DOHH2 (cell line): ENCODE data around the gene GAPT.

ENCODE experiments used
- H3F3A ChIP-seq: fragments of 200-600 bp; sonication (generic), shearing (Covaris generic); 2 replicates; pipeline ENCODE4 v1.6.0; 2016; ENCODE audit warnings: antibody characterized with exemption, mild to moderate bottlenecking; ENCODE audit not compliant: control insufficient read depth, insufficient read depth
- H3K27ac ChIP-seq: fragments of 200-600 bp; sonication (generic); 2 replicates; pipeline ENCODE4 v1.5.1; 2014; ENCODE audit warnings: low read depth, mild to moderate bottlenecking, low read length, moderate library complexity
- H3K27me3 ChIP-seq: fragments of 200-600 bp; sonication (generic); 2 replicates; pipeline ENCODE4 v1.6.1; 2014; ENCODE audit warnings: mild to moderate bottlenecking, low read length, mixed read lengths; ENCODE audit not compliant: control insufficient read depth
- H3K36me3 ChIP-seq: fragments of 200-600 bp; sonication (generic); 2 replicates; pipeline ENCODE4 v1.6.1; 2014; ENCODE audit warnings: mild to moderate bottlenecking, low read length, moderate library complexity, mixed read lengths; ENCODE audit not compliant: control insufficient read depth
- H3K4me1 ChIP-seq: fragments of 200-600 bp; sonication (generic); 2 replicates; pipeline ENCODE4 v1.6.1; 2014; ENCODE audit warnings: mild to moderate bottlenecking, low read length, mixed read lengths; ENCODE audit not compliant: control insufficient read depth
- H3K4me2 ChIP-seq: fragments of 200-600 bp; sonication (generic); 2 replicates; pipeline ENCODE4 v1.6.0; 2014; ENCODE audit warnings: mild to moderate bottlenecking, low read length, moderate library complexity
- H3K4me3 ChIP-seq: fragments of 200-600 bp; sonication (generic); 2 replicates; pipeline ENCODE4 v1.5.1; 2014; ENCODE audit warnings: mild to moderate bottlenecking, low read length, mixed read lengths
- H3K79me2 ChIP-seq: fragments of 200-600 bp; sonication (generic); 2 replicates; pipeline ENCODE4 v1.6.1; 2014; ENCODE audit warnings: mild to moderate bottlenecking, low read length, mixed read lengths; ENCODE audit not compliant: control insufficient read depth
- H3K9me2 ChIP-seq: fragments of 200-600 bp; sonication (generic); replicated peaks from 2 replicates; pipeline ENCODE4 v1.6.1; 2014; ENCODE audit warnings: mild to moderate bottlenecking, low read length, mixed read lengths; ENCODE audit not compliant: control insufficient read depth
- H3K9me3 ChIP-seq: fragments of 200-600 bp; sonication (generic); 2 replicates; pipeline ENCODE4 v1.6.1; 2014; ENCODE audit warnings: antibody characterized with exemption, low read length, mixed read lengths; ENCODE audit not compliant: control insufficient read depth, insufficient read depth
- H4K20me1 ChIP-seq: fragments of 200-600 bp; sonication (generic); 2 replicates; pipeline ENCODE4 v1.6.0; 2014; ENCODE audit warnings: low read depth, mild to moderate bottlenecking, antibody characterized with exemption, low read length, moderate library complexity; ENCODE audit not compliant: control insufficient read depth, insufficient read depth
- EZH2phosphoT487 ChIP-seq: fragments of 200-600 bp; sonication (generic); IDR thresholded peaks from 2 replicates; pipeline ENCODE4 v1.6.1; 2017; ENCODE audit warnings: borderline replicate concordance, mild to moderate bottlenecking, antibody characterized with exemption, low read length, moderate library complexity, mixed read lengths
- TF ChIP-seq, protein P1 (sequence below): fragments of 200-600 bp; sonication (generic); IDR thresholded peaks from one replicate; pipeline ENCODE4 v1.5.1; 2014; ENCODE audit warnings: antibody characterized with exemption, mild to moderate bottlenecking, low read depth, low read length; ENCODE audit not compliant: poor library complexity, severe bottlenecking

The GAPT gene

DNA sequence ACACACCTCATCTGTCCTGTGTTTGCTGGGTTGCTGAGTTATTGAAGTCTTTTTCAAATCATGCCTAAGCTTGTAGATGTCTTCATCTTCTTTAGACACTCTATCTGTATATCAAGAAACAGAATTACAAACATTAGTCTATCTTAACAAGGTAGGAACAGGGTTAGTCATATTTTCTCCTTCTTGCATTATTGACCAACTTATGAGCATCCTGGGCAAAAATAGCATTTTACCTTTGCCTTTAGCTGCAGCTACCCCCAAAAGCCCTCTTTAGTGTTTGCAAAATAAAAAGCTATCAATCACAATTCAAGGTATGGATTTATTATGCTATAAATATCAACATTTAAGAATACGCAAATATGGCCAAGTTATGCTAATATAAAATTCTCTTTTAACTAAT is 34.7 kb upstream of the GAPT start:
- H3F3A ChIP-seq: no peaks in the 10 kb centered on the region
- H3K27ac ChIP-seq: no peak overlapping the region
- H3K36me3 ChIP-seq: no peaks in the 10 kb centered on the region
- no peak overlapping the region for H3K4me2 ChIP-seq
- TF ChIP-seq, protein P1, sequence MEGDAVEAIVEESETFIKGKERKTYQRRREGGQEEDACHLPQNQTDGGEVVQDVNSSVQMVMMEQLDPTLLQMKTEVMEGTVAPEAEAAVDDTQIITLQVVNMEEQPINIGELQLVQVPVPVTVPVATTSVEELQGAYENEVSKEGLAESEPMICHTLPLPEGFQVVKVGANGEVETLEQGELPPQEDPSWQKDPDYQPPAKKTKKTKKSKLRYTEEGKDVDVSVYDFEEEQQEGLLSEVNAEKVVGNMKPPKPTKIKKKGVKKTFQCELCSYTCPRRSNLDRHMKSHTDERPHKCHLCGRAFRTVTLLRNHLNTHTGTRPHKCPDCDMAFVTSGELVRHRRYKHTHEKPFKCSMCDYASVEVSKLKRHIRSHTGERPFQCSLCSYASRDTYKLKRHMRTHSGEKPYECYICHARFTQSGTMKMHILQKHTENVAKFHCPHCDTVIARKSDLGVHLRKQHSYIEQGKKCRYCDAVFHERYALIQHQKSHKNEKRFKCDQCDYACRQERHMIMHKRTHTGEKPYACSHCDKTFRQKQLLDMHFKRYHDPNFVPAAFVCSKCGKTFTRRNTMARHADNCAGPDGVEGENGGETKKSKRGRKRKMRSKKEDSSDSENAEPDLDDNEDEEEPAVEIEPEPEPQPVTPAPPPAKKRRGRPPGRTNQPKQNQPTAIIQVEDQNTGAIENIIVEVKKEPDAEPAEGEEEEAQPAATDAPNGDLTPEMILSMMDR: no peak
- no peak for TF ChIP-seq EZH2phosphoT487
- no peaks in the 10 kb centered on the region for H3K79me2 ChIP-seq
- H3K4me3 ChIP-seq: no peak overlapping the region
- H3K4me1 ChIP-seq: peaks cover 12% of the 10 kb centered on the region
- peaks cover 26% of the 10 kb centered on the region for H3K27me3 ChIP-seq
- no peaks in the 10 kb centered on the region for H3K9me2 ChIP-seq
- no peaks in the 10 kb centered on the region for H3K9me3 ChIP-seq
- no peaks in the 10 kb centered on the region for H4K20me1 ChIP-seq

DNA sequence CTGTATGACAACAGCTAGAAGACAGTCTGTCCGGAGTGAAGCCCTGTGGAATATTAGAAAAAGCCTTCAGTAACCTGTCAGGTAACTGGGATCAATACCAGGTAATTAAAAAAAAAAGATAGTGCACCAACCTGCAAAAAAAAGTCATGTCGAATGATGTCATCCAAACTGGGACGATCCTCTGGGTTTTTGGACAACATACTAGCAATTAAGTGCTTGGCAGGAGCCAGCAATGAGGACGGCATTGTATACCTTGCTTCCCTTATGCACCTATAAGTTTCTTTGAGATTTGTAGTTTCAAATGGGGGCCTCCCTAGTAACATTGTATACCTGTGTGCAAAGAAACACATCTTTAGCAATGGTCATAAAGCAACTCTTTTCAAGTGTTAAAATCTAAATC is 34.2 kb upstream of the GAPT start:
- Histone ChIP-seq H3F3A (no peaks in the 10 kb centered on the region), H3K4me2 (no peak overlapping the region), H3K79me2 (no peaks in the 10 kb centered on the region), H4K20me1 (no peaks in the 10 kb centered on the region), H3K27ac (no peak overlapping the region), H3K4me1 (peaks cover 16% of the 10 kb centered on the region), H3K27me3 (peaks cover 26% of the 10 kb centered on the region), H3K4me3 (no peak overlapping the region), H3K9me3 (no peaks in the 10 kb centered on the region), H3K9me2 (no peaks in the 10 kb centered on the region), H3K36me3 (no peaks in the 10 kb centered on the region)
- TF ChIP-seq, protein P1: no peak

DNA sequence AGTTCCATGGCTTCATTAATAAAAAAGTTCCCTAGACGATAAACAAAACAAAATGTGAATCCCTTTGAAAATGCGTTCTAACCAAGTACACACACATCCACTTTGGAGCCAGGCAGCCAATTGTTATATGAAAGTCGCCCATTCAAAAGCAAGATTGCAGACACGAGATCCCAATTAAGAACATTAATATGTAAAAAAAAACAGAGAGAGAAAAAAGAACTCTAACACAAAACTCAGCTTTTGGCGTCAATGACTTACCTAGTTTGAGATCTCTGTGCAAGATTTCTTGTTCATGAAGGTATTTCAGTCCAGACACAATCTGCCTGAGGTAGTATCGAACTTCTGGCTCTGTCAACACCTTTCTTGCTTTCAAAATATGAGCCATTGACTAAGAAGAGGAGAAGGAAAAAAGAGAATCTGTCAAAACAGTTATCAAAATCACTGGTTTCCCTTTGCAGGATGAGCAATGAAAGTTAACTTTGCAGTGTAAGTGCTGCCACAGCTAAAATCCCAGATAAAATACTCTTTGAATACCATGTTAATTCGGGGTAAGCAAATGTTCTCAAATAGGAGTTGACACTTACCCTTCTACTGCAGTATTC is 33.0 kb upstream of the GAPT start:
- Histone ChIP-seq H3K36me3 (no peaks in the 10 kb centered on the region), H3K9me3 (no peaks in the 10 kb centered on the region), H4K20me1 (no peaks in the 10 kb centered on the region), H3K4me1 (peaks cover 22% of the 10 kb centered on the region), H3F3A (no peaks in the 10 kb centered on the region), H3K4me3 (no peak overlapping the region), H3K27ac (no peak overlapping the region), H3K9me2 (no peaks in the 10 kb centered on the region), H3K79me2 (no peaks in the 10 kb centered on the region), H3K4me2 (no peak overlapping the region), H3K27me3 (peaks cover 26% of the 10 kb centered on the region)
- no peak for TF ChIP-seq EZH2phosphoT487
- TF ChIP-seq, protein P1: no peak
